ENCODE results near the gene PRKAR2A.

GRCh38 chr3:48756640-48757039 lies 91.0 kb downstream of the PRKAR2A start:
- TF ChIP-seq HDAC2 (IDR thresholded peaks at IDR 0.05) (no peak), POLR2A (IDR thresholded peaks at IDR 0.05; ENCODE audit: low read length) (no peak), CTCF (IDR thresholded peaks at IDR 0.05) (no peak), RFX5 (IDR thresholded peaks at IDR 0.05) (no peak), CHD4 (IDR thresholded peaks at IDR 0.05; ENCODE audit: borderline replicate concordance) (no peak), CBX8 (IDR thresholded peaks at IDR 0.05) (no peak), EP300 (IDR thresholded peaks at IDR 0.05) (no peak), MYC (IDR thresholded peaks at IDR 0.05; ENCODE audit: borderline replicate concordance, low read length) (no peak), ZSCAN20 (CRISPR knock-in tag; IDR thresholded peaks at IDR 0.05) (no peak), SMC3 (IDR thresholded peaks at IDR 0.05) (no peak), CEBPB (IDR thresholded peaks at IDR 0.05) (no peak), BHLHE40 (IDR thresholded peaks at IDR 0.05; ENCODE audit: low read depth, low read length) (no peak)
- TF ChIP-seq, protein P1, sequence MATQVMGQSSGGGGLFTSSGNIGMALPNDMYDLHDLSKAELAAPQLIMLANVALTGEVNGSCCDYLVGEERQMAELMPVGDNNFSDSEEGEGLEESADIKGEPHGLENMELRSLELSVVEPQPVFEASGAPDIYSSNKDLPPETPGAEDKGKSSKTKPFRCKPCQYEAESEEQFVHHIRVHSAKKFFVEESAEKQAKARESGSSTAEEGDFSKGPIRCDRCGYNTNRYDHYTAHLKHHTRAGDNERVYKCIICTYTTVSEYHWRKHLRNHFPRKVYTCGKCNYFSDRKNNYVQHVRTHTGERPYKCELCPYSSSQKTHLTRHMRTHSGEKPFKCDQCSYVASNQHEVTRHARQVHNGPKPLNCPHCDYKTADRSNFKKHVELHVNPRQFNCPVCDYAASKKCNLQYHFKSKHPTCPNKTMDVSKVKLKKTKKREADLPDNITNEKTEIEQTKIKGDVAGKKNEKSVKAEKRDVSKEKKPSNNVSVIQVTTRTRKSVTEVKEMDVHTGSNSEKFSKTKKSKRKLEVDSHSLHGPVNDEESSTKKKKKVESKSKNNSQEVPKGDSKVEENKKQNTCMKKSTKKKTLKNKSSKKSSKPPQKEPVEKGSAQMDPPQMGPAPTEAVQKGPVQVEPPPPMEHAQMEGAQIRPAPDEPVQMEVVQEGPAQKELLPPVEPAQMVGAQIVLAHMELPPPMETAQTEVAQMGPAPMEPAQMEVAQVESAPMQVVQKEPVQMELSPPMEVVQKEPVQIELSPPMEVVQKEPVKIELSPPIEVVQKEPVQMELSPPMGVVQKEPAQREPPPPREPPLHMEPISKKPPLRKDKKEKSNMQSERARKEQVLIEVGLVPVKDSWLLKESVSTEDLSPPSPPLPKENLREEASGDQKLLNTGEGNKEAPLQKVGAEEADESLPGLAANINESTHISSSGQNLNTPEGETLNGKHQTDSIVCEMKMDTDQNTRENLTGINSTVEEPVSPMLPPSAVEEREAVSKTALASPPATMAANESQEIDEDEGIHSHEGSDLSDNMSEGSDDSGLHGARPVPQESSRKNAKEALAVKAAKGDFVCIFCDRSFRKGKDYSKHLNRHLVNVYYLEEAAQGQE (IDR thresholded peaks at IDR 0.05), result no peak
